UCSD-AML1 (cell line): Measurements from ENCODE around the gene ZFPL1.
A peak's percentile ranks its signal among the peaks of the same experiment; 100 is the strongest.

Experiments
- DNase-seq: peaks from one replicate; lab custom pipeline; 2025; ENCODE audit not compliant: unreplicated experiment; lab: John Stamatoyannopoulos, UW

The ZFPL1 gene

GRCh38 chr11:65128182-65129145, 44.4 kb downstream of the ZFPL1 start:
- no peak for DNase-seq

- no peak for DNase-seq
These were observed 45.8 kb downstream of the ZFPL1 start for GRCh38 chr11:65129649-65130441.

DNA sequence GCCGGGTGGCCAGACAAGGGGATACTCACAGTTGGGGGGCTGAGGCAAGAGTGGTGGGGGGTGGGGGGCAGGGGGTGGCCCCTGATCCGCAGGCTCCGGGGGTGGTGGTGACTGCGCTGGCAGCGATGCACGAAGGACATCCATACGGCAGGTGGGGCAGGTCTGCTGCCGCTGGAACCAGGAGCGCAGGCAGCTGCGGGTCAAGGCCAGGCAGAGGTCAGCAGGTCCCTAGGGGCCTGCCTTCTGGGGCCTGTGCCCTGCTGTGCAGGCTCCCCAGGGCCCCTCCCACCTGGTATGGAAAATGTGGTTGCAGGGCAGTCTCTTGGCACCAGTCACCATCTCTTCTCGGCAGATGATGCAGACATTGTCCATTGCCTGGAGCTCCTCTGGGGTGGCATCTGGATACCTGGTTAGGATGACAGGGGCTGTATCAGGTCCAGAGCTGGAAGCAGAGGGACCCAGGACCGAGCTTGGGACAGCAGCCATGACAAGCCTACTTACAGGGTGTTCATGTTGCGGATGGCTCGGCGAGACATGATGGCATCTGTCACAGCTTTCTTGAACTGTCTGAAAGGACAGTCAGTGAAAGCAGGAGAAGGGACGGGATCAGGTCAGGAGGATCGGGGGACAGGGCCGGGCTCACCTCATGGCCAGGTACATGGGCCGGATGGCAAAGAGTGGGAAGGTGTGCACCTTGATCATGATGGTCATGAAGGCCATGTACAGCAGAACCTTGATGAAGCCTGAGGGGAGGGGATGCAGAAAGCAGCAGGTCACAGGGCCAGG, 46.8 kb downstream of the ZFPL1 start:
- DNase-seq = no peak

DNA sequence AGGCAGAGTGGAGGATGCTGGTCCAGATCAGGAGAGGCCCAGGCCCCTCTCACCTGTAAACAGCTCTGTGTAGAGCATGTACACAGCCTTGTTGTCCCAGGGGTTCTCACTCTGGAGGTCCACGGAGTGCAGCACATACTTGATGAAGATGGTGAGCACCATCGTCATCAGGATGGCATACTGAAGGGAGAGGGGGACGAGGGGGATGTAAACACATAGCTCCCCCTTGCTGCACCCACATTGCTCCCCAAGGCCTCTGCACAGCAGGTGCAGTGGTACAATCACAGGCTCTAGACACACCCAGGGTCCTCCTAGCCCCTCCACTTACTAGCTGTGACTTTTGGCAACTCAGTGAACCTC, 47.4 kb downstream of the ZFPL1 start:
- no peak for DNase-seq

DNA sequence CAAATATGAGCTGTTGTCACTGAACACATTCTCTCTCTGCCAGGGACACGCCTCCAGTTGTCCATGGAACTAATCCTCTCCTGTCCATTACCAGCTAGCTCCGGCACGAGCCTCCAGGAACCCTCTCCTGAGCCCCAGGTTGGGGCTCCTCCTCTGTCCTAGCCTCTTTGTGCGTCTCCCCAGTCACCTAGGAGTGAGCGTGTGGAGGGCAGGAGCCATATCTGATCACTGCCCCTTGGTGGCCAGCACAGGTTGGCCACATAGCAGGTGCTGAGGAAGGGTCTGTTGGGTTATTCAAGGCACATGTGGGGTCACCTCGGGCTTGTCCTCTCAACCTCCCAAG, 47.8 kb downstream of the ZFPL1 start:
- DNase-seq = no peak

- no peak for DNase-seq
These were observed 48.4 kb downstream of the ZFPL1 start for GRCh38 chr11:65132238-65132987.

DNA sequence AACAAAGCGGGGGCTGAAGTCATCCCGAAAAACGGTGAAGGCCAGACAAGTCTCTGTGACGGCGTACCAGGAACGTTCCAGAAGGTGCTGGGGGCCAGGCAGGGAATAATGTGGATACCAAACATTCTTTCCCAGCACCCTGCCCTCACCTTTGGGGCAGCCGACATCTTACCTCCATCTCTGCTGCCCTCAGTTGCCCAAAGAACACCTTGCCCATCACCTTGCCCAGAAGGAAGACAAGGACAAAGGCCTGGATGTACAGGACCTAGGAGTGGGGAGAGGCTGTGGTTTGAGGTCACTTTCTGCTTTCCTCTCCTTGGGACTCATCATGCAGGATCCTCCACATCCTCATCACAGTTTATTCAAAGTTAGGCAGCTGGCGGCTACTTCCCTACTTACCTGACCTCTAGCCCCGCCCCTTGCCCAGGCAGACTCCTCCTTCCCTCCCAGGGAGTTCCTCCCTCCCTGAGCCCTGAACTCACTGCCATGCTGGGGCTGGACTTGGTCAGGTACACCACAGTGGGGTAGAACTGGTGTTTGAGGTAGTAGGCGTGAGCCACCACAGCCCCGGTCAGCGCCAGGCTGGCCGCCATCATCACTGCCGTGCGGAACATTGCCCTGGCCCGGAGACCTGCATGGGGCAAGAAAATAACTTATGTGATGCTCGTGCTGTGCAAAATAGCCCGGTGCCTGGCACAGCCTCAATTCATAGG, 49.1 kb downstream of the ZFPL1 start:
- DNase-seq = no peak

DNA sequence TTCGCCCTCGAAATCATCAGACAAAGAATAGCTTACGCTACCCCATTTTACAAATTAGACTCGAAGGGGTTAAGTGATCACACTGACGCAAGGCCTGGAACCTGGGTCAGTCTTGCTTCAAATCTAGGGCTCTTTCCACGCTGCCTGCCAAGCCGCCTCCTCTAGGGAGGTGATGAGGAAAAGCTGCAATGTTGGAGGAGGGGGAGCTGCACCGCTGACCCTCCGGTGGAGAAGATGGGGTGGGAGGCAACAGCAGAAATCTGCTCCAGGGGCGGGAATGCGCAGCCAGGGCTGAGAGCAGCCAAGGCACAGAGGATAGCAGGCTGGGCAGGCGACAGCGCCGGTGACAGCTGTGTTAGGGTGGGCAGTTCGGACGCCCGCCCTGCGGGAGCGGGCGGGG, 49.7 kb downstream of the ZFPL1 start:
- DNase-seq = no peak

DNA sequence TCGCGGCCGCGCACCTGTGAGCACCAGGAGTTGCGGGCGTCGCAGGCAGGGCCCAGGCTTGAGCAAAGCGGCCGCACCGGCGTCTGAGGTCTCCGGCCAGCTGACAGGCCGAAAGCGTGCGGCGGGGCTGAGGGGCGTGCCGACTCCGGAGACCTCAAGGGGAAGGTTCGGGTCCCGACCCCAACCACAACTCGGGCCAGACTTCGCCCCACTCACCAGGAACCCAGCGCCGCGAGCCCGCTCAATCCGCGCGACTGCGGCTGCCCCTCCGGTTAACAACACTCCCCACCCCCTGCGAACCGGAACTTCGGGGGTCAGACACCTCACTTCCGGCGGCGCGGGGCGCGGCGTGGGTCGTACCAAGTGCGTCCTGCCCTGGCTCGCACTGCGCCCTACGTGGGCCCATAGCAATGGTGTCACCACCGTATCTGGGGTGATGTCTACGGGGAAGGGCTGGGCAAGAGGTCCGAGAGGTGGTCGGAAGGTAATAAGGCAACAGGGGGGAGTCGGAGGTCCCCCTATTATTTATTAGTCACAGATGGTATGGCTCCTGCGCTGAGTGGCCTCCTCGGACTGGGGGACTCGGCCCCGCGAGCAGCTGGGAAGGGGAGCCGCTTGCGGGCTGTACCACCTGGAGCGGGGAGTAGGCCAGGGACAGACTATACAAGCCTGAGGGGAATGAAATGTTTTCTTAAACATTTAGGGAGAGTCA, 50.4 kb downstream of the ZFPL1 start, which contains the start of gene SYVN1:
SYVN1 (minus strand) TSS at position 280 of the 712 bp plus-strand sequence. CDS start 918 bp downstream, outside the sequence.
- peak; percentile 89 for DNase-seq

DNA sequence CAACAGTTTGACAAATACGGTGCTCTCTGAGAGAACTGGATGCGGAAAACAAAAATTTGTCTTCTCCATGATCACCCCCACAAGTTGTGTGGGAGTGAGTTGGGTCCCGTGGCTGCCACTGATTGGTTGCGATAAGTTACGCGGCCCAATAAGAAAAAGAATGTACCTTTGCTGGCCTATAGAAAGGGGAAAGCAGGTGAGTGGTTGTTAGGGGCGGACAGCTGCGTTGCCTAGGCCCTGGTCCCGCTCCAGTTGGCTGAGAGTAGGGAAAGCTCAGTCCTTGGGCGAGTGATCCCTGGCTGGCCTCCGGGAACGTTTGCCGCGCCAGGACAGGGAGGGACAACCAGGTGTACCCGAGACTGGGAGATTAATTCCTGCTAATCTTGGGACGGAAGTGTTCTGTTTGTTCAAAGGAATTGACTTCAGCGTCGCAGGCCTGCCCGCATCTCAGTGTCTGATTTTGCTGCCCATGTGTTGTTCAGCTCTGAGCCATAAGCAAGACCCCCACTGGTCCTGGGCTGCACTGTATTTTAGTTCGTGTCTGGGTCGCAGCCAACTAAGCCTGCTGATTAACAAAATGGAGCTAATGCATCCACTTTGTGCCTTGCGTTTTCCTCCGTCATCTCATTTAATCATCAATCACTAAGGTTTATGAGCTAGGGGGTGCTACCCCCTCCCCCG, 51.1 kb downstream of the ZFPL1 start:
- DNase-seq = peak; percentile 85

- DNase-seq = no peak
These were observed 51.7 kb downstream of the ZFPL1 start for GRCh38 chr11:65135633-65136145.

GRCh38 chr11:65136515-65137096, 52.6 kb downstream of the ZFPL1 start:
- DNase-seq = no peak
